ENCODE results near the gene LIME1. TPM values are rescaled to one million over a fixed set of nuclear protein-coding genes. Genes with fewer than 3 reads are reported as not detected.

LIME1 gene
- polyA plus RNA-seq, 3 donors, result 0.39 to 8.8 (median 0.62) TPM

GRCh38 chr20:63742381-63743024 is 6.0 kb downstream of the LIME1 start:
- H3K4me1 Mint-ChIP-seq, result peaks cover 7% of the 10 kb centered on the region

More at GRCh38 chr20:63742381-63743024, 6.0 kb downstream of the LIME1 start:
- Histone ChIP-seq H3K79me2 (ENCODE audit: insufficient read depth, low read length) (peaks cover 7% of the 10 kb centered on the region), H3K9me3 (replicated peaks in 1 of 2; ENCODE audit: control insufficient read depth in 1 of 2, insufficient read depth in 1 of 2, low read length in 2 of 2) (no peaks in the 10 kb centered on the region), H4K20me1 (ENCODE audit: insufficient read depth, low read length) (peaks cover 19% of the 10 kb centered on the region), H3K9ac (ENCODE audit: insufficient read depth, low read length, poor library complexity, severe bottlenecking) (no peak overlapping the region), H3K27me3 (ENCODE audit: control insufficient read depth in 2 of 2, insufficient read depth in 2 of 2, low read length in 2 of 2) (peaks cover 2 to 9% of the 10 kb centered on the region in 2 donors), H3K4me3 (replicated peaks in 1 of 3; ENCODE audit: low read depth in 2 of 3, low read length in 3 of 3) (no peak overlapping the region), H3K4me2 (replicated peaks; ENCODE audit: extremely low read depth, low read length, poor library complexity, severe bottlenecking) (no peak overlapping the region), H2AFZ (ENCODE audit: insufficient read depth, low read depth, low read length, poor library complexity, severe bottlenecking) (no peak overlapping the region), H3K4me1 (ENCODE audit: control insufficient read depth in 1 of 2, insufficient read depth in 2 of 2, low read length in 2 of 2) (peaks cover 26 to 34% of the 10 kb centered on the region in 2 donors), H3K36me3 (replicated peaks in 1 of 2; ENCODE audit: control insufficient read depth in 1 of 2, insufficient read depth in 2 of 2, low read length in 2 of 2) (peaks cover 0 to 9% of the 10 kb centered on the region in 2 donors), H3K27ac (ENCODE audit: low read depth in 1 of 2, low read length in 2 of 2) (no peak overlapping the region)
- Mint-ChIP-seq H3K36me3 (peaks cover 2 to 8% of the 10 kb centered on the region in 2 donors), H3K9me3 (no peaks in the 10 kb centered on the region), H3K27ac (no peak overlapping the region), H3K27me3 (ENCODE audit: low read depth in 3 of 3) (peaks cover under 1 to 14% (median 8%) of the 10 kb centered on the region in 3 donors), H3K4me3 (no peak overlapping the region)
- DNase-seq, result no peak
- 97% methylated on average over 27 of the region's 37 CpGs for WGBS (ENCODE audit: insufficient coverage)
- no peak for TF ChIP-seq CTCF (IDR thresholded peaks at IDR 0.05)
- intact Hi-C loops (cut with micrococcal nuclease), result loop anchor here in 1 of 2 donors (5.0 kb wide), 2 partner anchors 85 to 120 kb away; partner anchors contain the start of genes ABHD16B and RTEL1
